Smooth muscle cell (in vitro differentiated cells): ENCODE results near the gene ZNF672. TPM values are rescaled to one million over a fixed set of nuclear protein-coding genes. Genes with fewer than 3 reads are reported as not detected.
"Not testable (repeated sequence)": the region's sequence is repeated elsewhere in the genome, so short reads cannot be mapped to it uniquely, and the experiment has no call there.

Experiments used
- DNase-seq: peaks from one replicate; lab custom pipeline; 2025; ENCODE audit not compliant: unreplicated experiment; lab: John Stamatoyannopoulos, UW
- H2AFZ ChIP-seq: fragments of 200-600 bp; sonication (generic); 2 replicates; pipeline ENCODE4 v1.6.0; 2016; ENCODE audit warnings: antibody characterized with exemption, low read depth, mild to moderate bottlenecking
- H3F3A ChIP-seq: fragments of 200-600 bp; sonication (generic); 2 replicates; pipeline ENCODE4 v1.6.0; 2017; ENCODE audit warnings: antibody characterized with exemption, low read depth
- H3K27ac ChIP-seq: fragments of 200-600 bp; sonication (generic); 2 replicates; pipeline ENCODE4 v1.5.1; 2016; ENCODE audit warnings: low read depth, mild to moderate bottlenecking
- H3K27me3 ChIP-seq: fragments of 200-600 bp; sonication (generic); 2 replicates; pipeline ENCODE4 v1.6.1; 2016; ENCODE audit warnings: low read depth, mild to moderate bottlenecking
- H3K36me3 ChIP-seq: fragments of 200-600 bp; sonication (generic); 2 replicates; pipeline ENCODE4 v1.5.1; 2016; ENCODE audit warnings: low read depth
- H3K4me1 ChIP-seq: fragments of 200-600 bp; sonication (generic); 2 replicates; pipeline ENCODE4 v1.5.1; 2016; ENCODE audit warnings: low read depth
- H3K4me2 ChIP-seq: fragments of 200-600 bp; sonication (generic); 2 replicates; pipeline ENCODE4 v1.6.0; 2016; ENCODE audit warnings: mild to moderate bottlenecking
- H3K4me3 ChIP-seq: fragments of 200-600 bp; sonication (generic); 2 replicates; pipeline ENCODE4 v1.5.1; 2016; ENCODE audit warnings: mild to moderate bottlenecking
- H3K79me2 ChIP-seq: fragments of 200-600 bp; sonication (generic); 2 replicates; pipeline ENCODE4 v1.6.0; 2016; ENCODE audit warnings: low read depth, mild to moderate bottlenecking
- H3K9ac ChIP-seq: fragments of 200-600 bp; sonication (generic); 2 replicates; pipeline ENCODE4 v1.6.0; 2016; ENCODE audit warnings: low read depth
- H3K9me3 ChIP-seq: fragments of 200-600 bp; sonication (generic); replicated peaks from 2 replicates; pipeline ENCODE4 v1.5.1; 2016; ENCODE audit warnings: low read depth
- H4K20me1 ChIP-seq: fragments of 200-600 bp; sonication (generic); 2 replicates; pipeline ENCODE4 v1.6.0; 2016; ENCODE audit warnings: low read depth
- CTCF ChIP-seq: fragments of 200-600 bp; sonication (generic); IDR thresholded peaks from 2 replicates; pipeline ENCODE4 v1.5.1; 2017; ENCODE audit warnings: borderline replicate concordance, mild to moderate bottlenecking, antibody characterized with exemption; ENCODE audit not compliant: insufficient read depth, poor library complexity, severe bottlenecking
- WGBS: methylation state at CpG from one replicate; pipeline ENCODE4 v1.1.7; 2016; ENCODE audit warnings: low lambda C conversion rate; 5-methylcytosine and 5-hydroxymethylcytosine counted together
- polyA plus RNA-seq: library from polyadenylated mRNA; unstranded; fragments of >200 nt; fragmentation: Nextera tagmentation; extraction: Ambion mirVana; gene quantifications from 2 replicates; pipeline ENCODE4 v1.2.1, GENCODE V29; 2016
- total RNA-seq: library from RNA; depleted of rRNA; stranded (reverse); fragments of >200 nt; gene quantifications from 2 replicates; pipeline ENCODE4 v1.2.3, GENCODE V29; 2014

The ZNF672 gene
- total and polyA plus RNA-seq, 2 experiments from 2014 or later, result 25.8 to 28.7 TPM

- peak within 1 kb of the TSS; percentile 86 for H3K4me2 ChIP-seq
- H3K36me3 ChIP-seq, result no peaks in the 10 kb centered on the region
- WGBS, result under 1% methylated on average over 56 of the region's 56 CpGs
- H4K20me1 ChIP-seq, result peaks cover 27% of the 10 kb centered on the region
- peaks cover 19% of the 10 kb centered on the region for H3K4me1 ChIP-seq
- peak within 1 kb of the TSS; percentile 78 for H3K4me3 ChIP-seq
- H3K27me3 ChIP-seq, result no peaks in the 10 kb centered on the region
- H3K9me3 ChIP-seq, result no peaks in the 10 kb centered on the region
- H3K27ac ChIP-seq, result peak within 1 kb of the TSS; percentile 95
- peaks cover 45% of the 10 kb centered on the region for H3K79me2 ChIP-seq
- DNase-seq, result peak; percentile 63
- peak within 1 kb of the TSS; percentile 97 for H3K9ac ChIP-seq
- TF ChIP-seq CTCF, result peak; percentile 48
- peak within 1 kb of the TSS; percentile 96 for H2AFZ ChIP-seq
- H3F3A ChIP-seq, result peaks cover 4% of the 10 kb centered on the region
Measured at GRCh38 chr1:248825909-248826760, 11.9 kb upstream of the ZNF672 start, which contains the start of gene SH3BP5L. TSS of gene SH3BP5L (minus strand) at chr1:248825915. CDS start at chr1:248824935, 980 bp downstream.

- Histone ChIP-seq H3K4me2 (peak overlapping the region; percentile 39), H3F3A (peaks cover 4% of the 10 kb centered on the region), H3K27ac (peak overlapping the region; percentile 68), H3K36me3 (no peaks in the 10 kb centered on the region), H3K79me2 (peaks cover 19% of the 10 kb centered on the region), H3K9ac (peak overlapping the region; percentile 3), H4K20me1 (peaks cover 2% of the 10 kb centered on the region), H3K27me3 (peaks cover under 1% of the 10 kb centered on the region), H3K4me1 (peaks cover 18% of the 10 kb centered on the region), H3K4me3 (no peak overlapping the region), H3K9me3 (no peaks in the 10 kb centered on the region), H2AFZ (peak overlapping the region; percentile 21)
- DNase-seq, result no peak
- TF ChIP-seq CTCF, result no peak
- WGBS, result 20% methylated on average over 3 of the region's 3 CpGs
Measured at GRCh38 chr1:248828845-248829244, 9.2 kb upstream of the ZNF672 start.

- not testable (repeated sequence) for H3K27me3 ChIP-seq, H3K4me3 ChIP-seq, H3K4me2 ChIP-seq, H2AFZ ChIP-seq, H4K20me1 ChIP-seq, H3K36me3 ChIP-seq, H3F3A ChIP-seq, H3K79me2 ChIP-seq, H3K27ac ChIP-seq, H3K4me1 ChIP-seq, DNase-seq, H3K9ac ChIP-seq, H3K9me3 ChIP-seq
- 65% methylated on average over 3 of the region's 3 CpGs for WGBS
Measured at GRCh38 chr1:248830718-248831017, 7.4 kb upstream of the ZNF672 start.

- Histone ChIP-seq H4K20me1 (no peaks in the 10 kb centered on the region), H3K27ac (no peak overlapping the region), H2AFZ (no peak overlapping the region), H3K9ac (no peak overlapping the region), H3K4me1 (peaks cover 3% of the 10 kb centered on the region), H3F3A (peaks cover 4% of the 10 kb centered on the region), H3K4me3 (no peak overlapping the region), H3K4me2 (no peak overlapping the region), H3K9me3 (no peaks in the 10 kb centered on the region), H3K36me3 (no peaks in the 10 kb centered on the region), H3K27me3 (peaks cover 3% of the 10 kb centered on the region), H3K79me2 (no peaks in the 10 kb centered on the region)
- DNase-seq, result no peak
- TF ChIP-seq CTCF, result no peak
- 97% methylated on average over 1 of the region's 1 CpG for WGBS
Measured at GRCh38 chr1:248831842-248832241, 6.2 kb upstream of the ZNF672 start.
